GM10266 (cell line): ENCODE results near the gene CCSAP.
"Not testable (repeated sequence)": the region's sequence is repeated elsewhere in the genome, so short reads cannot be mapped to it uniquely, and the experiment has no call there.

Source experiments
- DNase-seq: peaks from one replicate; pipeline ENCODE4 v3.0.0; 2012; ENCODE audit errors: extremely low spot score
- CTCF ChIP-seq: IDR thresholded peaks from 2 replicates; pipeline ENCODE4 v1.5.1; 2012; ENCODE audit warnings: mild to moderate bottlenecking, low read depth; ENCODE audit not compliant: control insufficient read depth, insufficient read depth; ENCODE audit errors: missing control alignments

The CCSAP gene

DNA sequence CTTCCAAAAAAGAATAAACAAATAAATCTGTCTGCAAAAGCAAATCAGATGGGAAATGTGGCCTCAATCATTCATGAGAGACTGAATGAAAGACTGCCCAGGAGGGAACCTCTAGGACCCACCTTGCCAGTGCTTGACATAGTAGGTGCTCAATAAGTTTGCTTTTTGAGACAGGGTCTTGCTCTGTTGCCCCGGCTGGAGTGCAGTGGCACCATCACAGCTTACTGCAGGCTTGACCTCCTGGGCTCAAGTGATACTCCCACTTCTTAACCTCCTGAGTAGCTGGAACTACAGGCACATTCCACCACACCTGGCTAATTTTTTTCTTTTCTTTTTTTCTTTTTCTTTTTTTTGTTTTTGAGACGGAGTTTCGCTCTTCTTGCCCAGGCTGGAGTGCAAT is 40.3 kb upstream of the CCSAP start:
- TF ChIP-seq CTCF: no peak
- no peak for DNase-seq

GRCh38 chr1:229381234-229381633 is 38.4 kb upstream of the CCSAP start:
- no peak for DNase-seq
- no peak for TF ChIP-seq CTCF

DNA sequence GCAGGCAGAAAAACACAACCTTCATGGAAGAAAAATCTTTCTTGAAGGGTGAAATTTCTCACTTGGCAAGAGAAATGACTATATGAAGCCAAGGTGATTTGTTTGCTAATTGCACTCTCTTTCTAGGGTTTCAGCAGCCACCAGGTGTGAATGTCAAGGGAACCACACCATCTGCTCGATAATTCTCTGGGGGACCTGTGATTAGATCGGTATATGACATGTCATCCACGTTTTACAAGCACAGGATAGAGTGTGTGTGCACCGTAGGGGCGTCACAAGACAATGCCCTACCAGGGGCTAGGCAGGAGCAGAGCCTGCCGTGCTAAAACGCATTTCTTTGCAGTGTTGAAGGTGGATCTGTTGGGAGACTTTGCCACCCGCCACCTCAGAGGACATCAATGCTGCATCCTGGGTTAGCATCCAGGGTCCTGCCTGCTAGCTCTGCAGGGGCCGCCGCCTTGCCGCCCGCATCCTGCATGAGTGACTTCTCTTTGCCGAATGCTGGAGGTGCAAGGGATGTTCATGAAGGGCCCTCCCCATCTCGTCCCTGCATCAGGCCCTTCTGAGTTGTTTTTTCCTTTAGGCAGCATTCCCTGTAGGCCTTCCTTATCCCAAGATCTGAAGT is 37.8 kb upstream of the CCSAP start:
- TF ChIP-seq CTCF: no peak
- DNase-seq: no peak

GRCh38 chr1:229379846-229380245 is 37.0 kb upstream of the CCSAP start:
- DNase-seq: no peak
- TF ChIP-seq CTCF: no peak

DNA sequence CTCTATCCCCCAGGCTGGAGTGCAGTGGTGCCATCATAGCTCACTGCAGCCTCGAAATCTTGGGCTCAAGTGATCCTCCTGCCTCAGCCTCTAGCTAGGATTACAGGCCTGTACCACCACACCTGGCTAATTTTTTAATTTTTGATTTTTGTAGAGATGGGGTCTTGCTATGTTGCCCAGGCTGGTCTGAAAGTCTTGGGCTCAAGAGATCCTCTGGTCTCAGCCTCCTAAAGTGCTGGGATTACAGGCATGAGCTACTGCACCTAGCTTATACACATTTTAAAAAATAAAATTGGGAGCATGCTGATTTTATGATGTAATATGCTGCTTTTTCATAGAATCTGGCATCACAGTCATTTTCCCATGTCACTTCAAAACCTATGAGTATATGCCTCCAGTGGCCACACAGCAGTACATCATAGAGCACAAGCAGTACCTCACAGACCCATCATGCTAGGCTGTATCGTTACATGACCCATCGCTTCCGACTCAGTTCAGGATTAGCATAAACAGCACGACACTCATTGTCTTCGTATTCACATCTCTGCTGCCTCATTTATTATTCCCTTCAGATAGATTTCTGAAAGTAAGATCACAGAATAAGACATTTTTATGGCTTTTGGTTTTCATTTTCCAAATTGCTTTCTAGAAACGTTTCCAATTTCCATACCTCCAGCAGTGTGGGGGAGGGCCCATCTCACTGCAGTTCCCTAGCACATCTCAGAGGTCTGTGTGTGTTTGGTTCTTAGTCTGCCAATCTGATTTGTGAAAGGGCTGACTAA is 35.9 kb upstream of the CCSAP start:
- DNase-seq: no peak
- TF ChIP-seq CTCF: no peak

DNA sequence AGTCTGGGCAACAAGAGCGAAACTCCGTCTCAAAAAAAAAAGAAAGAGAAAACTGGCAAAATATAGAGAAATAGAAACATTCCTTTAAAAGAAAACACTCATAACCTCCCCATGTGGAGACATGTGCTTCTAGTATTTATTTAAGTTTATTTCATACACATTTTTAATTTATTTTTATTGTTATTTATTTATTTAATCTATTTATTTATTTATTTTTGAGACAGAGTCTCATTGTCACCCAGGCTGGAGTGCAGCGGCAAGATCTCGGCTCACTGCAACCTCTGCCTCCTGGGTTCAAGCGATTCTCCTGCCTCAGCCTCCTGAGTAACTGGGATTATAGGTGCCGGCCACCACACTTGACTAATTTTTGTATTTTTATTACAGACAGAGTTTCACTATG is 35.2 kb upstream of the CCSAP start:
- not testable (repeated sequence) for DNase-seq

GRCh38 chr1:229377429-229377828 is 34.6 kb upstream of the CCSAP start:
- no peak for DNase-seq
- no peak for TF ChIP-seq CTCF
